Bronchial epithelial cell (primary cell): Measurements from ENCODE around the gene CAMTA1. TPM values are rescaled to one million over a fixed set of nuclear protein-coding genes. Genes with fewer than 3 reads are reported as not detected.
A peak's percentile ranks its signal among the peaks of the same experiment; 100 is the strongest.

Experiments used
- DNase-seq: peaks from one replicate; pipeline ENCODE4 v3.0.0-alpha.2; 2010; ENCODE audit warnings: low read depth
- FAIRE-seq: peaks from 2 replicates; lab custom pipeline; 2011; peaks lifted over from hg19 to GRCh38; lab: Jason Lieb, UNC
- H3K27me3 ChIP-seq: 2 replicates; pipeline ENCODE4 v1.5.1; 2011; ENCODE audit warnings: low read length; ENCODE audit not compliant: control insufficient read depth, insufficient read depth
- H3K36me3 ChIP-seq: 2 replicates; pipeline ENCODE4 v1.5.1; 2011; ENCODE audit warnings: low read length; ENCODE audit not compliant: control insufficient read depth, insufficient read depth
- H3K4me3 ChIP-seq: 2 replicates; pipeline ENCODE4 v1.5.1; 2011; ENCODE audit warnings: mild to moderate bottlenecking, low read depth, low read length, control low read depth
- total RNA-seq: library from RNA; depleted of rRNA; stranded (reverse); fragments of >200 nt; gene quantifications from 2 replicates; pipeline ENCODE4 v1.2.1, GENCODE V29; 2014
- TF ChIP-seq, protein P1 (sequence below): IDR thresholded peaks from 2 replicates; pipeline ENCODE4 v1.5.1; 2011; ENCODE audit warnings: mild to moderate bottlenecking, moderate library complexity, low read length, control low read depth, inconsistent platforms; ENCODE audit not compliant: insufficient read depth, severe bottlenecking

CAMTA1 gene
- total RNA-seq, 1 donor from 2014 or later: 68.2 TPM

DNA sequence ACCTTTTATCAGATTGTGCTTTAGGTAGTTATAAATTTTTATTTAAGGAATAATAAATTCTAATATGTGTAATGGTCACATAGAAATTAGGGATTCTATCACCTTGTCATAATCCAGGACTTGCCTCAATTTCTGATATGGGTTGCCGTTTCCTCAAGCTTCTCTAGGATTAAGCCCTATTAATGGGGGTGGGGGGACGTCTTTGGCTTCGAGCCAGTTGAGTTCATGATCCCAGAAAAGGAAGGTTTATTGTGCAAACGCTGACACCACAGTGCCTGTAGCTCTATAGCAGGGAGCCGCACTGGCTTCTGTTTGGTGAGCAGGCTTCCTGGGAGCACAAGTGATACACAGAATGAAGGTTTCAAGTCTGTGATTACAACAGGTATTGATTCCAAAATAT, 963.9 kb downstream of the CAMTA1 start:
- H3K36me3 ChIP-seq: no peaks in the 10 kb centered on the region
- DNase-seq (no peak), FAIRE-seq (no peak)
- H3K27me3 ChIP-seq: no peaks in the 10 kb centered on the region
- TF ChIP-seq, protein P1, sequence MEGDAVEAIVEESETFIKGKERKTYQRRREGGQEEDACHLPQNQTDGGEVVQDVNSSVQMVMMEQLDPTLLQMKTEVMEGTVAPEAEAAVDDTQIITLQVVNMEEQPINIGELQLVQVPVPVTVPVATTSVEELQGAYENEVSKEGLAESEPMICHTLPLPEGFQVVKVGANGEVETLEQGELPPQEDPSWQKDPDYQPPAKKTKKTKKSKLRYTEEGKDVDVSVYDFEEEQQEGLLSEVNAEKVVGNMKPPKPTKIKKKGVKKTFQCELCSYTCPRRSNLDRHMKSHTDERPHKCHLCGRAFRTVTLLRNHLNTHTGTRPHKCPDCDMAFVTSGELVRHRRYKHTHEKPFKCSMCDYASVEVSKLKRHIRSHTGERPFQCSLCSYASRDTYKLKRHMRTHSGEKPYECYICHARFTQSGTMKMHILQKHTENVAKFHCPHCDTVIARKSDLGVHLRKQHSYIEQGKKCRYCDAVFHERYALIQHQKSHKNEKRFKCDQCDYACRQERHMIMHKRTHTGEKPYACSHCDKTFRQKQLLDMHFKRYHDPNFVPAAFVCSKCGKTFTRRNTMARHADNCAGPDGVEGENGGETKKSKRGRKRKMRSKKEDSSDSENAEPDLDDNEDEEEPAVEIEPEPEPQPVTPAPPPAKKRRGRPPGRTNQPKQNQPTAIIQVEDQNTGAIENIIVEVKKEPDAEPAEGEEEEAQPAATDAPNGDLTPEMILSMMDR: no peak
- no peak overlapping the region for H3K4me3 ChIP-seq

DNA sequence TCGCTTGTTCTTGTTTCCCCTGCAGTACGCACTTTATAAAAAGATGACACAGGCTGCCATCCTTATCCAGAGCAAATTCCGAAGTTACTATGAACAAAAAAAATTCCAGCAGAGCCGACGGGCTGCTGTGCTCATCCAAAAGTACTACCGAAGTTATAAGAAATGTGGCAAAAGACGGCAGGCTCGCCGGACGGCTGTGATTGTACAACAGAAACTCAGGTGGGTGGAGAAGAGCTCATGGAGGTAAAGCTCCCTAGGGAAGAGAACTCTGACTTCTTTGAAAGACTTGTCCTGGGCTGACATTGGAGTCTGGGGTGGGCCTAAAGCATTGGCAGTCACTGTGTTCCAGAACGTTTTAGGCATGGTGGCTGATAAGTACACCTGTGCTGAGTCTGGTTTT, 965.9 kb downstream of the CAMTA1 start:
- no peak for FAIRE-seq
- Histone ChIP-seq H3K27me3 (no peaks in the 10 kb centered on the region), H3K36me3 (no peaks in the 10 kb centered on the region), H3K4me3 (no peak overlapping the region)
- TF ChIP-seq, protein P1: no peak
- no peak for DNase-seq

DNA sequence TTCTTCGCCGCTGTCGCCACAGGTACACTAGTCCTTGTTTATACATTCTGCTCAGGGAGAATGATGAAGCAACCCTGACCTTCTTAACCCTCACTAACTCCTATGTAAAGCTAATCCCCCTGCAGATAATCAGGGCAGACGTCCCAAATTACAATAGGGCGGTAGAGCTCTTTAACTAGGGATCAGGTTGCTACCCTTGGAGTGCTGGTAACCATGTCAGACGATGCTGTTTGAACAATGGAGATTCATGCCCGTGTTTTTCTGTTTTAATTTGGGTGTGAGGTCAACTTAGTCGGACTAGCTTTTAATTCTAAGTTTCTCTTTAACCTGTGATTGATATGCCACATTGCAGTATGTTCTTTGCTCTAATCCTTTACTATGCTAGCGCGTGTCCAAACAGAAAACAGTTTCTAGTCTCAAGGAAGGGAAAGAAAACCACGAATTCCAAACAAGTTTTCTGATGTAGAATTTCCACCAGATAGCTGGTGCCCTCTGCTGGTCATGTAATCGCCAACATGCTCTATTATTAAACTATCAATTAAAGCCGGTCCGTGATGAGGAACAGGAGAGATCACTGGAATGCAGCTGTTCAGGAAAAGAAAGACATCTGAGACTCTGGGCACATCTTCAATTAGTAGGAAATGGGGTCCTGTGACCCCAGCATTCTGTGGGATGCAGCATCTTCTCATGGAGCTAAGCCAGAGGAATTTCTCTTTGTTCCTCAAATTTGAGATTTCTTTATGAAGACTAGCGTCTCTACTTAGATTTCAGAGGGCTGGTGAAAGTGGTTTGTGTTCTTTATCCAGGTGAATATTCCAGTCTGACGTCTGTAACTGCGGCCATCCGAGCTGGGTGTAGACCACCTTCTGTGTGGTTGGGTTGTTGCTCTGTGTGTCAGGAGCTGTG, 967.5 kb downstream of the CAMTA1 start:
- DNase-seq: peak; percentile 53
- TF ChIP-seq, protein P1: peak; percentile 71
- Histone ChIP-seq H3K36me3 (no peaks in the 10 kb centered on the region), H3K27me3 (no peaks in the 10 kb centered on the region), H3K4me3 (peak overlapping the region; percentile 9)
- FAIRE-seq: no peak

DNA sequence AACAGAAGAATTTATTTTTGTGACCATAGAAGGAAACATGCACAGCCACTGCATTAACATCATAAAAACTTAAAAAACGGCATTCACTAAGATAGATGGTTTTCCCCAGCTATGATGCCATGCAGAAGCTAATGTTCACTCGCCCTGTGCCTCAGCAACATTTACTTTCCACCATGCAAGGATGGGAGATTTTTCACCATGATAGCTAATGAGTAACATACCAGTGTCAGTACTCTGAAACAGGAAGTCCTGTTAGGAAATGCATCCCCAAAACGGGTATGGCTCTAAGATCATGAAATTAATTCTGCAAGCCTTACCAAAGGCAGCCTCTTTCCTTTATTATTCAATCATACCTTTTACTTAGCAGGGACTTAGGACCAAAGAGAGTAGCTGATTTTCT, 968.4 kb downstream of the CAMTA1 start:
- Histone ChIP-seq H3K27me3 (no peaks in the 10 kb centered on the region), H3K36me3 (no peaks in the 10 kb centered on the region), H3K4me3 (no peak overlapping the region)
- TF ChIP-seq, protein P1: no peak
- DNase-seq: no peak
- no peak for FAIRE-seq

DNA sequence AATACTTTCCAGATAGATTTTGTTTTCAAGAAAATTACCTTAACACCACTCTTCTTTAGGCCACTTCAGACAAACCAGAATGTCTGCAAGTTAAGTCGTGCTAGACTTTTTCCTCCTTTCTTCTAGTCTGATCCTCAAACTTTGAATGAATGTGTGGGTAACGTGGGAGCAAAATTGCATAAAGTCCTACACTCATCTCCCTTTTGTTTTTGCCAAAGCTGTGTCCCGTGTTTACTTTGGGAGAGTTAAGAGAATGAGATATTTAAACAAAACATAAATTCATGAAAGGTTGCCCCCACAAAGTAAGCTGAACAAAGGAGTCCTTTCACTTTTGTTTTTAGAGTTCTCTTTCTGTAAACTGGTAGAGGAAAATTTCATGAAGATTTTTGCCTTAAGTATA, 969.0 kb downstream of the CAMTA1 start:
- Histone ChIP-seq H3K4me3 (no peak overlapping the region), H3K36me3 (no peaks in the 10 kb centered on the region), H3K27me3 (no peaks in the 10 kb centered on the region)
- no peak for FAIRE-seq
- TF ChIP-seq, protein P1: no peak
- DNase-seq: no peak
